ENCODE results near the gene HOMEZ. TPM values are rescaled to one million over a fixed set of nuclear protein-coding genes. Genes with fewer than 3 reads are reported as not detected.

HOMEZ gene, protein sequence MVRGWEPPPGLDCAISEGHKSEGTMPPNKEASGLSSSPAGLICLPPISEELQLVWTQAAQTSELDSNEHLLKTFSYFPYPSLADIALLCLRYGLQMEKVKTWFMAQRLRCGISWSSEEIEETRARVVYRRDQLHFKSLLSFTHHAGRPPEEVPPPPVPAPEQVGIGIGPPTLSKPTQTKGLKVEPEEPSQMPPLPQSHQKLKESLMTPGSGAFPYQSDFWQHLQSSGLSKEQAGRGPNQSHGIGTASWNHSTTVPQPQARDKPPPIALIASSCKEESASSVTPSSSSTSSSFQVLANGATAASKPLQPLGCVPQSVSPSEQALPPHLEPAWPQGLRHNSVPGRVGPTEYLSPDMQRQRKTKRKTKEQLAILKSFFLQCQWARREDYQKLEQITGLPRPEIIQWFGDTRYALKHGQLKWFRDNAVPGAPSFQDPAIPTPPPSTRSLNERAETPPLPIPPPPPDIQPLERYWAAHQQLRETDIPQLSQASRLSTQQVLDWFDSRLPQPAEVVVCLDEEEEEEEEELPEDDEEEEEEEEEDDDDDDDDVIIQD
- total RNA-seq = 2.9 and 4.3 TPM in 2 replicates

DNA sequence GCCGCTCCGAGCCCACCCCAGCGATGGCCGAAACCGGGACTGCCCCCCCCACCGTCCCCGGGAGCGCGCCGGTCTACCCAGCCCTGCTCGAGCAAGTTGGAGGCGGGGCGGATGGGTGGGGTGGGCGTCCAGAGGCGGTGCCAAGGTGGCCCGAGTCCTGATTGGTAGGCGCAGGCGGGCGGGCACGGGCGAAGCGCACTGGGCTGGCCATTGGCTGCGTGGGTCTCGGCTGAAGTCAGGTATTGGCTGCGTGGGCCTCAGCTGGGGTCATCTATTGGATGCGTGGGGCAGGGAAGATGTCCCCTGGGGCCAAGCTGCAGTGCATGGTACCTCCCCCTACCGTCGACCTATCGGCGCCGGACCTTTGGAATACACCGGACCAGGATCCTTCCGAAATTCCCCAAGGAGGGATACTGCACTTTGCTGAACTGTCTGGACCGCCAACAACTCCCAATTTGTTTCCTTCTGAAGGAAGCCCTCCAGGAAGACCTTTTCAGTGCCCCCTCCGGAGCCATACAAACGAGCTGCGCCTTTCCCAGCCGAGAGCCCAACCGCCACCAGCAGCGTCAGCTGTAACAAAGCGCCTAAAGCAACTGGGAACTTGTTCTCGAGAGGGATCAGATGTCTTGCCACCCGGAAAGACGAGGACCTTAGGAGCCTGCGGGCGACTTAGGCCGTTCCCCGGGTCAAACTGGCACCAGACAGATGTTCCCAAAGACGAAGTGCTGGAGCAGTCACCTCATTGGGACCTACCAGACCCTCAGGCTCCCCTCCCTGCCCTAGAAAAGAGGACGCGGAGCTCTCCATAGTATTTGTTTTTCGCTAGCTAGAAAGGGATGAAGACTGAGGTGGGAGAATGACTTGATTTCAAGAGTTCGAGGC lies at the start of gene HOMEZ:
Gene HOMEZ, minus strand, starts transcription at position 113 of the 882 bp plus-strand sequence. CDS start 180 bp downstream, outside the sequence.

DNA sequence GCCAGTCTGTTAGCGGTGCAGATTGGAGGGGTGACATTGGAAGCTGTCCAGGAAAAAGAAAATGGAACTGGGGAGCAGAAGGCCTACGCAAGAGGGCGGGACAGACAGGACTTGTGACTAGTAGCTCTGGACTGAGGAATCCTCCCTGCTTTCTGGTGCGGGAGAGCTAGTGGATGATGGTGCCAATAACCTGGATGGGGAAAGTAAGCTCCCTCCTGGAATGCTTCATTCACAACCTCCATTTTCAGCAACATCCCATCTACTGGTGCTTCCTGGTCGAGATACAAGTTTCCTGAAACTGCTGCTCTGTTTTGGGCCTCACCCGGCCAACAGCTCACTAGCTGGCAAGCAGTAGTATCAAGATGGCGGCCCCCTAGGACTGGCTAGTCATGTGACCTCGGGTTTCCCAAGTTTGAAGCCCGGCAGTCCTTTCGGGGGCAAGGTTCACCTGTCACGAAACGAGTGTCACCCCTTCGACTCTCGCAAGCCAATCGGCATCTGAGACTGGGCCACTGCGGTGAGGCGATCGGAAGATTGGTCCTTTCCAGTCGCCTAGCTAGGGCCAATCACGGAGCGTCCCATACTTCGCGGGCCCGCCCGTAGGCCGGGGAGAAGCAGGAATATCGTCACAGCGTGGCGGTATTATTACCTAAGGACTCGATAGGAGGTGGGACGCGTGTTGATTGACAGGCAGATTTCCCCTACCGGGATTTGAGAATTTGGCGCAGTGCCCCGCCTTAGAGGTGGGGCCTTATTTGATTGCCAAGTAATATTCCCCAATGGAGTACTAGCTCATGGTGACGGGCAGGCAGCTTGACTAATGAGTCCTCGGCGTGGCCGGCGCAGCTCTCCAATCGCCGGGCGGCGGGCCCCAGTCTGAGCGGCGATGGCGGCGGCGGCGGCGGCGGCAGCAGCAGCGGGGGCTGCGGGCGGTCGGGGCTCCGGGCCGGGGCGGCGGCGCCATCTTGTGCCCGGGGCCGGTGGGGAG lies 34.9 kb upstream of the HOMEZ start, which contains the start of gene PABPN1:
Gene PABPN1, plus strand, starts transcription at position 874 of the 988 bp plus-strand sequence. Its CDS starts 13 bp downstream, at position 887.

DNA sequence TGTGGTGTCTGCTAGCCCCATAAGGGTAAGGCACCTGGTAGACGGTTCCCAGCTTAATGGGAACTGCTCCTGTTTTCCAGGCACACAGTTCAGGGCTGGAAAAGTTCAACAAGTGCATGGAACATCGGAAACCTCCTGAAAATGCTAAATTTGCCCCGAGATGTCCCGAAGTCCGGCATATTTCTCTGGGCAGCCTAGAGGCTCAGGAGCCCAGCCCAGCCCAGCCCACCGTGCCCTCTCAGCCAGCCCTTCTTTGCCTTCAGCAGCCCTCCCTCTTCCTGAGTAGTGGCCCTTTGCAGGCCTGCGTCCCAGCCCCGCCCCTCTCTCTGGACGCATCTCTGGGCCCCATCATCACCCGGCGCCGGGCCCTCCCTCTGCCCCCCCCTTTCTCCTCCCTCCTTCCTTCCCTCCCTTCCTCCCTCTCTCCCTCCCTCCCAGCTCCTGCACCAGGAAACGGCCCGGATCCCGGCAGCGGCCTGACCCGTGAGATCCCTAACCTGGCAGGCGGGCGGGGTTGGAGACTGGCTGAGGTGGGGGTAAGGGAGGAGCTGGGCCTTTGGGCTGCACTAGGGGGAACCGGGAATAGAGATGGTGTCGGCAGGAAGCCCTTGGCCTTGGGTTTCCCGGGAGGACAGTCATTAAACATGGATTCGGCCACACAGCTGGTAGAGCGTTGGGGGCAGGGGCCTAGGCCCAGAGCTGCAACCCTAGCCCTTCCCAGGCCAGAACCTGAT lies 20.6 kb upstream of the HOMEZ start, which contains the start of gene BCL2L2:
Gene BCL2L2, plus strand, starts transcription at position 422 of the 734 bp plus-strand sequence. CDS start 935 bp downstream, outside the sequence.

DNA sequence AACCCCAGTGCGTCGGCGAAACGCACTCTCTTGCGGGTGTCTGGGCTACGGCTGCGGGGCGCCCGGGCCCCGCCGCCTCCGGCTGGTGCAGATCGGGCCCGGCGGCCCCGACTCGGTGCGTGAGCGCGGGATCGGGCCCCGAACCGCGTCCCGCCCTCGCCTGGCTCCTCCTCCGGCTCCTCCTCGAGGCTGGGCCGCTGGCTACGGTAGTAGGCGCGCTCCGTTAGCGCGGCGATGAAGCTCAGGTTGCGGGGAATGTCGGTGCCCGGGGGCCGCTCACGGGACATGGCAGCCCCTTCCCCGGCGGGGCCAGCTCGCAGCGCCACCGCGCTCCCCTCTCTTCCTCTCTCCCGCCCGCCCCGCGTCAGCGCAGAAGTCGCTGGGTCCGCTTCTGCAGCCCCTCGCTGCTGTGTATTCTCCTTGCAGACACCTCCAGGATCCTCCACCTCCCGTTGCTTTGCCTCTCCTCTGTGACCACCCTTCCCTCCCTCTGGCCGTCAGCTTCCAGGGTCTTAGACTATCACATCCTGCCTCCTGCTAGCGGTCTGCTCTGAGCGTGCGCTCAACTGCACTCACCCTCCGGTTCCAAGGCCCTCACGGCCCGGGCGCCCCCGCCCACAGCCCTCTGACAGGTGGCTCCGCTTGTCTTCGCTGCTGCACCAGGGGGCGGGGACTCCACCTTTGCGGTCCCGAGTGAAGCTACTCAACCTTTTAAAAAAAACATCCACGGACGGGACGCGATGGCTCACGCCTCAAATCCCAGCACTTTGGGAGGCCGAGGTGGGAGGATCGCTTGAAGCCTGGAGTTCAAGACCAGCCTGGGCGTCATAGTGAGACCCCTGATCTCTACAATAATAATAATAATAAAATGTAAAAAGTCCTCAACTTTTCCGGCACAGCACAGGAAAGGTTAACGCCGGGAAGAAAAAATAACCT lies 16.6 kb upstream of the HOMEZ start, which contains the start of gene PPP1R3E:
Gene PPP1R3E, minus strand, starts transcription at position 570 of the 936 bp plus-strand sequence. Its CDS starts 283 bp downstream, at position 287.

DNA sequence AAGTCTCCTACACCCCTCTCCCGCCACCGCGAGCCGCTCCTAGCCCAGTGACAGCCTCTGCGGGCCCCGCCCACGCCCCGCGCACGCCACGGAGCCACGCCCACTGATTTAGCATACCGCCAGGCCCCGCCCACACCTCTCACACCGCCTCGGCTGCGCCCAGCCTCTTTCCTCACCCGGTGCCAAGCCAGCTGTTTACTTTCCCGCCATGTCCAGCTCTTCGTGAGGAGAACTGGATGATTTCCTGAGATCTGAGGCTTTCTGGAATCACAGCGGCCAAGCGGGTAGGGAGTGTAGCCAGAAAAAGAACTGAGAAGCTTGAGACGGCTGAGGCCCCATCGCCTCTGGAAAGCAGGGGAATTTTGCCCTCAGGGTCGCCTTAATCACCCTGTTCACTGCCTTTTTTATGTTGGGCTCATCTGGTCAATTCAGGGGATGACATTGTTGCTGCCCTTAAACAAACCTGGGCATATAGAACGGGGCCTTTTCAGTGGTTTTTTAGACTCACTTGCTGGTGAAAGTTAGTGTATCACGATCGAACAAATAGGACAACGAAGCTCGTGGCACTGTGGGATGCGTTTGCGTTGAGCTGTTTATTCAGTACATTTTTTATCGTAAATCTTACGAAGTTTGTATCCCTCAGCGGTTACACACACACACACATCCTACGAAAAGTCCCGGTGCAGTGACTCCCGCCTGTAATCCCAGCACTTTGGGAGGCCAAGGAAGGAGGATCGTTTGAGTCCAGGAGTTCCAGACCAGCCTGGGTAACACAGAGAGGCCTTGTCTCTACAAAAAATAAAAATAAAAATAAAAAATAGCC lies 47.9 kb downstream of the HOMEZ start, which contains the start of gene RNF212B:
Gene RNF212B, plus strand, starts transcription at position 165 of the 823 bp plus-strand sequence. CDS start 2,410 bp downstream, outside the sequence.

Other genes with a start within 250 kb of the HOMEZ start
- gene PSMB11, start 243.9 kb downstream of the HOMEZ start, total RNA-seq = not detected in 2 replicates
- gene CDH24, start 228.6 kb downstream of the HOMEZ start, total RNA-seq = 7.5 and 12.5 TPM in 2 replicates
- gene ACIN1, start 191.0 kb downstream of the HOMEZ start, total RNA-seq = 57.5 and 65.7 TPM in 2 replicates
- gene C14orf119, start 190.6 kb downstream of the HOMEZ start, total RNA-seq = 48.7 and 60.8 TPM in 2 replicates
- not detected in 2 replicates for gene CIROP, start 181.1 kb downstream of the HOMEZ start, total RNA-seq
- not detected in 2 replicates for gene CEBPE, start 166.9 kb downstream of the HOMEZ start, total RNA-seq
- 0.65 and 1.7 TPM in 2 replicates for gene SLC7A8, start 102.5 kb downstream of the HOMEZ start, total RNA-seq
- gene RNF212B, start 48.2 kb downstream of the HOMEZ start, total RNA-seq = not detected in 2 replicates
- gene PPP1R3E, start 16.7 kb upstream of the HOMEZ start, total RNA-seq = 0.76 and 0.97 TPM in 2 replicates
- gene BCL2L2, start 20.7 kb upstream of the HOMEZ start, total RNA-seq = 13.4 and 16.9 TPM in 2 replicates
- 89.3 and 89.7 TPM in 2 replicates for gene PABPN1, start 35.3 kb upstream of the HOMEZ start, total RNA-seq
- gene SLC22A17, start 66.8 kb upstream of the HOMEZ start, total RNA-seq = 1.6 and 2.6 TPM in 2 replicates
- gene EFS, start 79.0 kb upstream of the HOMEZ start, total RNA-seq = not detected in 2 replicates
- not detected in 2 replicates for gene IL25, start 86.7 kb upstream of the HOMEZ start, total RNA-seq
- gene CMTM5, start 90.9 kb upstream of the HOMEZ start, total RNA-seq = not detected in 2 replicates
- not detected in 2 replicates for gene MYH6, start 122.1 kb upstream of the HOMEZ start, total RNA-seq
- not detected in 2 replicates for gene MYH7, start 149.5 kb upstream of the HOMEZ start, total RNA-seq
- gene NGDN, start 183.6 kb upstream of the HOMEZ start, total RNA-seq = 58.5 and 77.8 TPM in 2 replicates